SU-DHL-6 (cell line): ENCODE measurements around the gene APCDD1.

ENCODE experiments used
- CTCF ChIP-seq: fragments of 200-600 bp; sonication (generic); IDR thresholded peaks from one replicate; pipeline ENCODE4 v1.5.1; 2017; ENCODE audit warnings: antibody characterized with exemption, mild to moderate bottlenecking, low read length, moderate library complexity; ENCODE audit not compliant: insufficient read depth, poor library complexity, severe bottlenecking
- EZH2phosphoT487 ChIP-seq: fragments of 200-600 bp; sonication (generic), shearing (Covaris generic); conservative IDR thresholded peaks from 2 replicates; pipeline ENCODE4 v1.6.1; 2018; ENCODE audit warnings: mild to moderate bottlenecking, antibody characterized with exemption, low read length, moderate library complexity, mixed read lengths

DNA sequence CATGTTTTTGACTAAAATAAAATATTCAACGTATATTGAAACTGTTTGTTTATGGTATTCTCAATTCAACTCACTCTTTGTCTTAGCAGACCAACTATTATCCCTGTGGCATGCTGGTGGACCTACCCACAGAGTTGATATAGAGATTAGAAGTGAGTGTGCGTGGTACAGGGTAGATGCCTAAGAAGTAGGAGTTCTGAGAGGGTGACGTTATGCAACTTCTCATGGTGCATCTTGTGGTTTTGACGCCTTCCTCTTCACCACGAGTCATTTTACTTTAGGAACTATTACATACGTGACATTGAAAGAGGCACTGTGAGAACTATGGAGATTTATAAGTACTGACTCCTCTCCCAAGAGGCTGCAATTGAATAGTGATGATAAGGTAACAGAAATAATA is 44.8 kb downstream of the APCDD1 start:
- no peak for TF ChIP-seq CTCF
- TF ChIP-seq EZH2phosphoT487 = no peak
